ENCODE results near the gene ADAMTS2.

Gene ADAMTS2

DNA sequence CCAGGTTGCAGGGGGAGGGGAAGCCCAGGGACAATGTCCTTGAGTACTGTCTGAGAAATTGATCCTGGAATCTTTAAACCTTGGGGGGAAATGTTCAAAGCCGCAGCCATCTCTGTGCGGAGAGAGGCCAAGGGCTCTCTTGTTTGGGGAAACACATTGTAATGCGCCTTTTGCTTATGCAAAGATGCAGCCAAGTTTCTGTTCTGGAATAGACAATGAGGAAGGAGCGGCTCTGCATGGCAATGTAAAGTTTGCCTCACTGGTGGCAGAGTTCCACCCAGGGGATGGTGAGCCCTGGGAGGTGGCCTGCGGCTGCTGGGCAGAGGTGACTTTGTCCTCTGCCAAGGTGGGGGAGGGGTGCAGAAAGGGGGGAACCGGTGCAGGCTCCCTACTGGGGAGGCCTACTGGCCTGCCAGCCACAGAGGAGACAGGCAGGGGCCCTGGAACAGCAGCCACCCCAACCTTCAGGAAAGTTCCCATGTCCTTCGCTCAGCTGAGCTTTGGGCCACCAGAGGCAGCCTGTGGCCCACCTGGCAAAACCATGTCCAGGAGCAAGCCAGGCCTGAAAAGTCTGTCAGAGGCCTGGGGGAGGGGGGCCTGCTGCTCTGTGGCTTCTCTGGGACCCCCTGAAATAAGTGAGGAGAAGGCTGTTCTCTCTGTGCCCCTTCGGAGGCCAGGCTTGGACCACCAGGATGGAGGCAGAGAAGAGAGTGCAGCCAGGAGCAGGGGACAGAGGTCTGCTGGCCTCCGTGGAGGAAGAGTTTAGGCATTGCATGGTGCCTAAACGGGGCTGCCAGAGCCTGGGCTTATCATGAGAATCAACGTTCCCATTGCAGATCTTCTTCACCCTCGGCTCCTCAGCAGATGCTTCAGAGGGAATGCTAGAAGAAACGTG, 157.3 kb downstream of the ADAMTS2 start:
- Histone ChIP-seq H3K4me3 (no peak overlapping the region), H3K9me3 (ENCODE audit: low read depth, low read length) (no peaks in the 10 kb centered on the region), H3K27ac (no peak overlapping the region), H3K9ac (ENCODE audit: insufficient read length) (no peak overlapping the region), H3K36me3 (ENCODE audit: insufficient read depth, low read length) (no peaks in the 10 kb centered on the region)
- no peak for DNase-seq (ENCODE audit: low read depth, low spot score)
- TF ChIP-seq FOXP2 (optimal IDR thresholded peaks at IDR 0.05; ENCODE audit: control extremely low read depth, extremely low read length, insufficient read depth), result no peak

DNA sequence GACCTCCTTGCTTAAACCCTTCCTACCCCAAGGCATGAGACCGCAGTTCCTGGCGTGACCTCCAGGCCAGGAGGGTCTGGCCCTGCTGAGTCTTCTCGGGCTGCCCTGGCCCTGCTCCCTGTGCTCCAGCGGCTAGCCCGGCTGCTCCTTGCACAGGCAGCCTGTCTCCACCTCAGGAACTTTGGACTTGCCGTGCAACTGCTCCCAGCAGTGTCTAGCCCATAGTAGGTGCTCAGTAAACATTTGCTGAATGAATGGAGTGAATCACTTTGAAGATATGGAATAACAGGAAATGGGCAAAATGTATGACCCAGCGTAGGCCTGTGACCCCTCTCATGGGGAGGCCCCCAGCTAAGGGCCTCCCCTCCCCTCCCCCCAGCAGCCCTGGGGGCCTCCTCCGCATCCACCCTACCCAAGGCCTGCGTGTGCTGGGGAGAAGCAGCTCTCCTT, 158.0 kb downstream of the ADAMTS2 start:
- Histone ChIP-seq H3K4me3 (no peak overlapping the region), H3K9ac (ENCODE audit: insufficient read length) (no peak overlapping the region), H3K9me3 (ENCODE audit: low read depth, low read length) (no peaks in the 10 kb centered on the region), H3K27ac (no peak overlapping the region), H3K36me3 (ENCODE audit: insufficient read depth, low read length) (no peaks in the 10 kb centered on the region)
- no peak for DNase-seq (ENCODE audit: low read depth, low spot score)
- TF ChIP-seq POLR2AphosphoS5 (IDR thresholded peaks at IDR 0.05; ENCODE audit: borderline replicate concordance, low read depth, low read length) (no peak), FOXP2 (optimal IDR thresholded peaks at IDR 0.05; ENCODE audit: control extremely low read depth, extremely low read length, insufficient read depth) (no peak)

- no peak overlapping the region for H3K9ac ChIP-seq (ENCODE audit: insufficient read length)
- H3K36me3 ChIP-seq (ENCODE audit: insufficient read depth, low read length), result no peaks in the 10 kb centered on the region
- no peak for DNase-seq (ENCODE audit: low read depth, low spot score)
- TF ChIP-seq EZH2 (IDR thresholded peaks at IDR 0.05), result no peak
- TF ChIP-seq FOXP2 (optimal IDR thresholded peaks at IDR 0.05; ENCODE audit: control extremely low read depth, extremely low read length, insufficient read depth), result no peak
- no peak for TF ChIP-seq POLR2AphosphoS5 (IDR thresholded peaks at IDR 0.05; ENCODE audit: borderline replicate concordance, low read depth, low read length)
- no peak overlapping the region for H3K27ac ChIP-seq
- no peaks in the 10 kb centered on the region for H3K9me3 ChIP-seq (ENCODE audit: low read depth, low read length)
- H3K4me3 ChIP-seq, result no peak overlapping the region
Measured at GRCh38 chr5:179186801-179187200, 158.5 kb downstream of the ADAMTS2 start.

DNA sequence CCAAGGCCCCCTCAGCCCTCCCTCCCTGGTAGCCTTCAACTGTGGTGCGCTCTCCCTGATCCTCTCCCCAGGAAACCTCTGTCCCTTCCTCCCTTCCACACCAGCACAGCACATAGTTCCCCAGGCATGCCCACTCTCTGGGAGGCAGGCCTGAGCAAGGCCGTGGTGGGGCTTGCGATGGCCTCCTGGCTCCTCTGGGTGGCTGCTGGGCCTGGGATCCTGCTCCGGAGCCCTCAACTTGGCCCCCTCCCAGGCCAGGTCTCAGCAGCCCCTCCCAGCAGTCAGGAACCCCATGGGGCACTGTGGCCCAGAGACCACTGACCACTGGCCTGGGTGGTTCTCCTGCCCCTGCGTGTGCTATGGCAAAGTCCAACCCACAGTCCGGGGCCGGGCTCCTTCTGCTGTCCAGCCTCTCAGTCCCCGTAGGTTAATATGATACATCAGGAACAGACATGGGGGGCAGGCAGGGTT, 159.3 kb downstream of the ADAMTS2 start:
- Histone ChIP-seq H3K27ac (no peak overlapping the region), H3K4me3 (no peak overlapping the region), H3K36me3 (ENCODE audit: insufficient read depth, low read length) (no peaks in the 10 kb centered on the region), H3K9me3 (ENCODE audit: low read depth, low read length) (no peaks in the 10 kb centered on the region), H3K9ac (ENCODE audit: insufficient read length) (no peak overlapping the region)
- TF ChIP-seq POLR2AphosphoS5 (IDR thresholded peaks at IDR 0.05; ENCODE audit: borderline replicate concordance, low read depth, low read length) (no peak), EZH2 (IDR thresholded peaks at IDR 0.05) (no peak), FOXP2 (optimal IDR thresholded peaks at IDR 0.05; ENCODE audit: control extremely low read depth, extremely low read length, insufficient read depth) (no peak)
- no peak for DNase-seq (ENCODE audit: low read depth, low spot score)

DNA sequence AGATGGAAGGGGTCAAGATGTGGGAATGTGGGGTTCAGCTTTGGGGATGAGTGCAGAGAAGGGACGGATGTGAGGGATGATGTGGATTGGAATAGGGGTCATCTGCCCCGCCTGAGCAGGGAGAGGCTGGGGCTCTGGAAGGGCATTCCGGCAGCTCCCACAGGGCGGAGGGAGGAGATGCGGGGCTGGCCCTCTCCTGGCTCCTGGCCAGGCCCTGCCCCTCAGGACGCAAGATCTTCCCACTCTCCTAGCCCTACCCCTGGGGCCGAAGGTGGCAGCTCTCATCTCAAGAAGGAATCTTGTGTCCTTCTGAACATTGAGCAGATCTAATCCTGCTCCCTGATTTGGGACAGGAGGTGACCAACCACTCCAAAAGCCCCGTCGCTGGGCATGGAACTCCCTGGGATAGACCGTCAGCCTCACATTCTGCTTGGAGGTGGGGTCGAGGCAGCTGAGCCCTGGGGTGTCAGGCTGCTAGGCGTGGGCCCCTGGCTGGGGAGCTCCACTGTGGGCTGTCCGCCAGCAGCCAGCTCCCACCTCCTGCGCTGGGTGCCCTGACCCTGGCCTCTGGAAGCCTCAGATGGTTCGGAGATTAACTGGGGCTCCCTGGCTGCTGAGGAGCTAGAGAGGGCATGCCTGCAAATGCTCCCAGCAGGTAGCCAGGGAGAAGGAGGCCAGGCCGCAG, 159.9 kb downstream of the ADAMTS2 start:
- Histone ChIP-seq H3K36me3 (ENCODE audit: insufficient read depth, low read length) (no peaks in the 10 kb centered on the region), H3K9me3 (ENCODE audit: low read depth, low read length) (no peaks in the 10 kb centered on the region), H3K27ac (no peak overlapping the region), H3K4me3 (no peak overlapping the region), H3K9ac (ENCODE audit: insufficient read length) (no peak overlapping the region)
- no peak for TF ChIP-seq POLR2AphosphoS5 (IDR thresholded peaks at IDR 0.05; ENCODE audit: borderline replicate concordance, low read depth, low read length)
- TF ChIP-seq EZH2 (IDR thresholded peaks at IDR 0.05), result no peak
- no peak for TF ChIP-seq FOXP2 (optimal IDR thresholded peaks at IDR 0.05; ENCODE audit: control extremely low read depth, extremely low read length, insufficient read depth)
- DNase-seq (ENCODE audit: low read depth, low spot score), result no peak

- Histone ChIP-seq H3K36me3 (ENCODE audit: insufficient read depth, low read length) (no peaks in the 10 kb centered on the region), H3K4me3 (no peak overlapping the region), H3K9ac (ENCODE audit: insufficient read length) (no peak overlapping the region), H3K27ac (no peak overlapping the region), H3K9me3 (ENCODE audit: low read depth, low read length) (no peaks in the 10 kb centered on the region)
- no peak for DNase-seq (ENCODE audit: low read depth, low spot score)
- TF ChIP-seq FOXP2 (optimal IDR thresholded peaks at IDR 0.05; ENCODE audit: control extremely low read depth, extremely low read length, insufficient read depth) (no peak), POLR2AphosphoS5 (IDR thresholded peaks at IDR 0.05; ENCODE audit: borderline replicate concordance, low read depth, low read length) (no peak), EZH2 (IDR thresholded peaks at IDR 0.05) (no peak)
Measured at GRCh38 chr5:179184521-179185050, 160.7 kb downstream of the ADAMTS2 start.

DNA sequence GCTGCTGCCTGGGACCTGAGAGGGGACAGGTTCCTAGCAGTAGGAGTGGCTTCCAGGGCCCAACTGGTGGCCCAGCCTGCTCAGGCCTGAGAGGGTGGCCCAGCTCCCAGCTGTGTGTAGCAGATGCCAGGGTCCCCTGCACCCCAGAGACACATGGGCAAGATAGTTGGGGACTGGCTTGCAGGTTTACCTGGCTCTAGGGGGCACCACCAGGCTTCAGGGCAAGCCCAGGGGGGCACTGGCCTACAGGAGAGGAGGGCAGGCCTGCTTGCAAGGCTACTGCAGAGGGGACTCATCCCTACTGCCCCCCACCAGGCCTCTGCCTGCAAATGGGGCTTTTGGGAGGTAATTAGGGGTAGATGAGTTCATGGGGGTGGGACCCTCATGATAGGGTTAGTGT, 161.8 kb downstream of the ADAMTS2 start:
- TF ChIP-seq EZH2 (IDR thresholded peaks at IDR 0.05) (no peak), POLR2AphosphoS5 (IDR thresholded peaks at IDR 0.05; ENCODE audit: borderline replicate concordance, low read depth, low read length) (no peak), FOXP2 (optimal IDR thresholded peaks at IDR 0.05; ENCODE audit: control extremely low read depth, extremely low read length, insufficient read depth) (no peak)
- Histone ChIP-seq H3K9me3 (ENCODE audit: low read depth, low read length) (no peaks in the 10 kb centered on the region), H3K36me3 (ENCODE audit: insufficient read depth, low read length) (no peaks in the 10 kb centered on the region), H3K27ac (no peak overlapping the region), H3K9ac (ENCODE audit: insufficient read length) (no peak overlapping the region), H3K4me3 (no peak overlapping the region)
- DNase-seq (ENCODE audit: low read depth, low spot score), result no peak

- H3K36me3 ChIP-seq (ENCODE audit: insufficient read depth, low read length), result no peaks in the 10 kb centered on the region
- TF ChIP-seq FOXP2 (optimal IDR thresholded peaks at IDR 0.05; ENCODE audit: control extremely low read depth, extremely low read length, insufficient read depth), result no peak
- TF ChIP-seq EZH2 (IDR thresholded peaks at IDR 0.05), result no peak
- TF ChIP-seq POLR2AphosphoS5 (IDR thresholded peaks at IDR 0.05; ENCODE audit: borderline replicate concordance, low read depth, low read length), result no peak
Measured at GRCh38 chr5:179182601-179183000, 162.7 kb downstream of the ADAMTS2 start.

More at GRCh38 chr5:179182601-179183000, 162.7 kb downstream of the ADAMTS2 start:
- H3K27ac ChIP-seq, result no peak overlapping the region
- no peaks in the 10 kb centered on the region for H3K9me3 ChIP-seq (ENCODE audit: low read depth, low read length)
- H3K4me3 ChIP-seq, result no peak overlapping the region
- H3K9ac ChIP-seq (ENCODE audit: insufficient read length), result no peak overlapping the region
- no peak for DNase-seq (ENCODE audit: low read depth, low spot score)
